SK-N-SH (cell line): Measurements from ENCODE around the gene USP40. TPM values are rescaled to one million over a fixed set of nuclear protein-coding genes. Genes with fewer than 3 reads are reported as not detected.

Experiments used
- CTCF ChIA-PET: fragments of 300-600, 350-600 bp; formaldehyde crosslinking; extraction: SDS; loops from one replicate; lab custom pipeline; 2021; lab: Yijun Ruan, JAX
- POLR2A ChIA-PET: fragments of 350-600 bp; sonication (Branson Sonifier 250); formaldehyde crosslinking; extraction: SDS; loops from one replicate; lab custom pipeline; 2020; ENCODE audit warnings: antibody characterized with exemption, inconsistent platforms; lab: Yijun Ruan, JAX
- DNase-seq: peaks from one replicate; pipeline ENCODE4 v3.0.0; 2012
- H2AFZ ChIP-seq: fragments of 200-600 bp; sonication (generic); 2 replicates; pipeline ENCODE4 v1.8.1; 2016; ENCODE audit warnings: antibody characterized with exemption, mild to moderate bottlenecking, low read depth
- H3F3A ChIP-seq: fragments of 200-600 bp; sonication (generic); replicated peaks from 2 replicates; pipeline ENCODE3; 2016; ENCODE audit warnings: antibody characterized with exemption, mild to moderate bottlenecking; ENCODE audit not compliant: insufficient read depth
- H3K27ac ChIP-seq, 2 experiments: fragments of 200-500 bp in 1 of 2; fragments of 200-600 bp in 1 of 2; sonication (Bioruptor generic) in 1 of 2; sonication (generic), shearing (Covaris generic) in 1 of 2; 2 replicates each; pipeline versions ENCODE4 v1.5.1 to v1.6.1; 2014 to 2016; ENCODE audit warnings: low read depth in 2 of 2, inconsistent platforms in 1 of 2, low read length in 1 of 2, mild to moderate bottlenecking in 1 of 2, mixed read lengths in 1 of 2
- H3K27me3 ChIP-seq: fragments of 200-600 bp; sonication (generic), shearing (Covaris generic); 2 replicates; pipeline ENCODE4 v1.6.1; 2016; ENCODE audit warnings: mixed run types; ENCODE audit not compliant: insufficient read depth
- H3K36me3 ChIP-seq, 2 experiments: fragments of 200-500 bp in 1 of 2; fragments of 200-600 bp in 1 of 2; sonication (Bioruptor generic) in 1 of 2; sonication (generic) in 1 of 2; replicated peaks in 1 of 2; 2 replicates each; pipeline versions ENCODE3 to v1.5.1; 2014 to 2016; ENCODE audit warnings: low read length in 1 of 2, mild to moderate bottlenecking in 1 of 2; ENCODE audit not compliant: insufficient read depth in 2 of 2, control insufficient read depth in 1 of 2
- H3K4me1 ChIP-seq, 2 experiments: fragments of 200-500 bp in 1 of 2; fragments of 200-600 bp in 1 of 2; sonication (Bioruptor generic) in 1 of 2; sonication (generic), shearing (Covaris generic) in 1 of 2; 2 replicates each; pipeline versions ENCODE4 v1.5.1 to v1.6.1; 2014 to 2016; ENCODE audit warnings: low read depth in 1 of 2, low read length in 1 of 2, mixed run types in 1 of 2; ENCODE audit not compliant: insufficient read depth in 2 of 2, control insufficient read depth in 1 of 2
- H3K4me2 ChIP-seq: fragments of 200-600 bp; sonication (generic), shearing (Covaris generic); 2 replicates; pipeline ENCODE4 v1.6.1; 2017; ENCODE audit warnings: mixed run types
- H3K4me3 ChIP-seq, 2 experiments: fragments of 200-500 bp in 1 of 2; fragments of 200-600 bp in 1 of 2; sonication (Bioruptor generic) in 1 of 2; sonication (generic), shearing (Covaris generic) in 1 of 2; 2 replicates each; pipeline versions ENCODE4 v1.5.1 to v1.8.1; 2014 to 2016; ENCODE audit warnings: low read depth in 2 of 2, inconsistent platforms in 1 of 2, low read length in 1 of 2, mild to moderate bottlenecking in 1 of 2, mixed read lengths in 1 of 2, moderate library complexity in 1 of 2
- H3K79me2 ChIP-seq: fragments of 200-600 bp; sonication (generic); 2 replicates; pipeline ENCODE4 v1.8.1; 2017; ENCODE audit warnings: mild to moderate bottlenecking; ENCODE audit not compliant: insufficient read depth
- H3K9ac ChIP-seq: fragments of 200-600 bp; sonication (generic); 2 replicates; pipeline ENCODE4 v1.6.1; 2017; ENCODE audit warnings: mixed run types
- H3K9me2 ChIP-seq: fragments of 200-600 bp; sonication (generic); 2 replicates; pipeline ENCODE4 v1.6.1; 2017; ENCODE audit warnings: mixed run types
- H3K9me3 ChIP-seq: fragments of 200-600 bp; sonication (generic); 2 replicates; pipeline ENCODE4 v1.6.1; 2017; ENCODE audit warnings: mixed run types, mild to moderate bottlenecking, moderate library complexity
- H4K20me1 ChIP-seq: fragments of 200-600 bp; sonication (generic); 2 replicates; pipeline ENCODE4 v1.6.1; 2017; ENCODE audit warnings: mild to moderate bottlenecking, mixed run types; ENCODE audit not compliant: insufficient read depth
- CHD2 ChIP-seq: fragments of 150-350 bp; IDR thresholded peaks from 2 replicates; pipeline ENCODE4 v1.6.1; 2018; ENCODE audit warnings: low read length; ENCODE audit not compliant: partially characterized antibody
- CTCF ChIP-seq: fragments of 200-600 bp; sonication (generic); IDR thresholded peaks from 2 replicates; pipeline ENCODE4 v1.6.1; 2017; ENCODE audit warnings: antibody characterized with exemption, mild to moderate bottlenecking, moderate library complexity
- EP300 ChIP-seq, 2 experiments: IDR thresholded peaks; 2 replicates each; pipeline versions ENCODE4 v1.4.0 to v1.6.1; 2012; ENCODE audit warnings: borderline replicate concordance in 1 of 2, low read depth in 1 of 2, low read length in 1 of 2
- EZH2phosphoT487 ChIP-seq: fragments of 200-600 bp; sonication (generic); IDR thresholded peaks from 2 replicates; pipeline ENCODE4 v1.6.1; 2017; ENCODE audit warnings: low read depth, mixed run types, mild to moderate bottlenecking, antibody characterized with exemption, moderate library complexity, borderline replicate concordance
- FOSL2 ChIP-seq: IDR thresholded peaks from 2 replicates; pipeline ENCODE4 v1.4.0; 2012; ENCODE audit warnings: low read depth, mild to moderate bottlenecking, moderate library complexity, borderline replicate concordance
- FOXJ3 ChIP-seq: sonication (generic); formaldehyde crosslinking; IDR thresholded peaks from 2 replicates; pipeline ENCODE4 v1.5.1; 2020; ENCODE audit warnings: mild to moderate bottlenecking, missing genetic modification reagents
- GABPA ChIP-seq: IDR thresholded peaks from 2 replicates; pipeline ENCODE4 v1.4.0; 2012; ENCODE audit warnings: low read depth, mild to moderate bottlenecking
- GATA2 ChIP-seq: sonication (generic); formaldehyde crosslinking; IDR thresholded peaks from 2 replicates; pipeline ENCODE4 v1.5.0; 2020; ENCODE audit warnings: mild to moderate bottlenecking, missing genetic modification reagents
- IRF3 ChIP-seq: fragments of 150-350 bp; IDR thresholded peaks from 2 replicates; pipeline ENCODE4 v1.6.1; 2016; ENCODE audit warnings: mild to moderate bottlenecking, low read depth, low read length
- JUND ChIP-seq: IDR thresholded peaks from 2 replicates; pipeline ENCODE4 v1.4.0; 2012
- MEF2A ChIP-seq: IDR thresholded peaks from 2 replicates; pipeline ENCODE4 v1.4.0; 2012; ENCODE audit warnings: low read depth, borderline replicate concordance
- NFIC ChIP-seq: IDR thresholded peaks from 2 replicates; pipeline ENCODE4 v1.4.0; 2012; ENCODE audit warnings: borderline replicate concordance
- NRF1 ChIP-seq: IDR thresholded peaks from 2 replicates; pipeline ENCODE4 v1.6.1; 2012; ENCODE audit warnings: low read depth, mild to moderate bottlenecking, low read length
- POLR2AphosphoS5 ChIP-seq: IDR thresholded peaks from 2 replicates; pipeline ENCODE4 v1.6.1; 2012; ENCODE audit warnings: low read depth, low read length
- RAD21 ChIP-seq: IDR thresholded peaks from 2 replicates; pipeline ENCODE4 v1.6.1; 2012; ENCODE audit warnings: mild to moderate bottlenecking, low read length
- RFX5 ChIP-seq: IDR thresholded peaks from 2 replicates; pipeline ENCODE4 v1.6.1; 2012; ENCODE audit warnings: mild to moderate bottlenecking, improper control_type of control experiment, low read length
- RXRA ChIP-seq: IDR thresholded peaks from 2 replicates; pipeline ENCODE4 v1.4.0; 2012; ENCODE audit warnings: low read depth, mild to moderate bottlenecking, borderline replicate concordance
- USF1 ChIP-seq: IDR thresholded peaks from 2 replicates; pipeline ENCODE4 v1.4.0; 2012; ENCODE audit warnings: low read depth, borderline replicate concordance
- USF2 ChIP-seq: fragments of 150-350 bp; IDR thresholded peaks from 2 replicates; pipeline ENCODE4 v1.6.1; 2017; ENCODE audit warnings: antibody characterized with exemption, low read length, low read depth, borderline replicate concordance
- WGBS: methylation state at CpG from one replicate; pipeline ENCODE4 v1.1.6; 2017; ENCODE audit warnings: low lambda C conversion rate; 5-methylcytosine and 5-hydroxymethylcytosine counted together
- polyA plus RNA-seq, 3 experiments: library from polyadenylated mRNA; depleted of rRNA; stranded (reverse); fragments of >200 nt; gene quantifications; 2 replicates each; pipeline ENCODE4 v1.2.3, GENCODE V29; 2012
- TF ChIP-seq, protein P1 (sequence below): IDR thresholded peaks from 2 replicates; pipeline ENCODE4 v1.6.1; 2012; ENCODE audit warnings: mild to moderate bottlenecking, low read depth, low read length, moderate library complexity

Gene USP40
- polyA plus RNA-seq, 1 of the 3 experiments (the other 2 are of a cell fraction): 37.0 TPM

GRCh38 chr2:233563663-233564430 lies 2.7 kb downstream of the USP40 start:
- no peak for DNase-seq
- no peaks in the 10 kb centered on the region for H3F3A ChIP-seq
- H3K4me3 ChIP-seq: no peak overlapping the region
- no peak for TF ChIP-seq USF2
- no peak for TF ChIP-seq EP300 (IDR thresholded peaks at IDR 0.05; ENCODE audit: borderline replicate concordance in 1 of 2, low read depth in 1 of 2, low read length in 1 of 2)
- TF ChIP-seq RAD21: no peak
- TF ChIP-seq NFIC: no peak
- TF ChIP-seq USF1: no peak
- TF ChIP-seq GATA2 (CRISPR knock-in tag): no peak
- TF ChIP-seq RFX5: no peak
- TF ChIP-seq EZH2phosphoT487: no peak
- TF ChIP-seq JUND: no peak
- no peak for TF ChIP-seq MEF2A
- no peak for TF ChIP-seq FOXJ3
- TF ChIP-seq, protein P1, sequence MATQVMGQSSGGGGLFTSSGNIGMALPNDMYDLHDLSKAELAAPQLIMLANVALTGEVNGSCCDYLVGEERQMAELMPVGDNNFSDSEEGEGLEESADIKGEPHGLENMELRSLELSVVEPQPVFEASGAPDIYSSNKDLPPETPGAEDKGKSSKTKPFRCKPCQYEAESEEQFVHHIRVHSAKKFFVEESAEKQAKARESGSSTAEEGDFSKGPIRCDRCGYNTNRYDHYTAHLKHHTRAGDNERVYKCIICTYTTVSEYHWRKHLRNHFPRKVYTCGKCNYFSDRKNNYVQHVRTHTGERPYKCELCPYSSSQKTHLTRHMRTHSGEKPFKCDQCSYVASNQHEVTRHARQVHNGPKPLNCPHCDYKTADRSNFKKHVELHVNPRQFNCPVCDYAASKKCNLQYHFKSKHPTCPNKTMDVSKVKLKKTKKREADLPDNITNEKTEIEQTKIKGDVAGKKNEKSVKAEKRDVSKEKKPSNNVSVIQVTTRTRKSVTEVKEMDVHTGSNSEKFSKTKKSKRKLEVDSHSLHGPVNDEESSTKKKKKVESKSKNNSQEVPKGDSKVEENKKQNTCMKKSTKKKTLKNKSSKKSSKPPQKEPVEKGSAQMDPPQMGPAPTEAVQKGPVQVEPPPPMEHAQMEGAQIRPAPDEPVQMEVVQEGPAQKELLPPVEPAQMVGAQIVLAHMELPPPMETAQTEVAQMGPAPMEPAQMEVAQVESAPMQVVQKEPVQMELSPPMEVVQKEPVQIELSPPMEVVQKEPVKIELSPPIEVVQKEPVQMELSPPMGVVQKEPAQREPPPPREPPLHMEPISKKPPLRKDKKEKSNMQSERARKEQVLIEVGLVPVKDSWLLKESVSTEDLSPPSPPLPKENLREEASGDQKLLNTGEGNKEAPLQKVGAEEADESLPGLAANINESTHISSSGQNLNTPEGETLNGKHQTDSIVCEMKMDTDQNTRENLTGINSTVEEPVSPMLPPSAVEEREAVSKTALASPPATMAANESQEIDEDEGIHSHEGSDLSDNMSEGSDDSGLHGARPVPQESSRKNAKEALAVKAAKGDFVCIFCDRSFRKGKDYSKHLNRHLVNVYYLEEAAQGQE: no peak
- TF ChIP-seq CHD2: no peak
- no peak for TF ChIP-seq POLR2AphosphoS5
- TF ChIP-seq CTCF: no peak
- no peak for TF ChIP-seq RXRA
- TF ChIP-seq GABPA: no peak
- no peak for TF ChIP-seq FOSL2
- no peak for TF ChIP-seq IRF3
- TF ChIP-seq NRF1: no peak
- peaks cover 16 to 25% of the 10 kb centered on the region in 2 experiments for H3K36me3 ChIP-seq
- 97% methylated on average over 8 of the region's 8 CpGs for WGBS
- no peaks in the 10 kb centered on the region for H3K27me3 ChIP-seq
- no peak overlapping the region for H2AFZ ChIP-seq
- peaks cover 33% of the 10 kb centered on the region for H3K79me2 ChIP-seq
- POLR2A ChIA-PET: no interaction called here
- H3K27ac ChIP-seq: no peak overlapping the region
- H3K4me1 ChIP-seq: peaks cover 0 to 3% of the 10 kb centered on the region in 2 experiments; a peak in 3 of 4 replicates
- CTCF ChIA-PET: no interaction called here
- H3K9me3 ChIP-seq: no peaks in the 10 kb centered on the region
- no peak overlapping the region for H3K9ac ChIP-seq
- H3K4me2 ChIP-seq: peak overlapping the region; percentile 28; the same call in 1 of the 2 replicates
- no peaks in the 10 kb centered on the region for H4K20me1 ChIP-seq
- no peaks in the 10 kb centered on the region for H3K9me2 ChIP-seq
